Measurements from ENCODE around the gene STXBP1.

Gene STXBP1

GRCh38 chr9:127667906-127668305, 55.8 kb downstream of the STXBP1 start:
- Mint-ChIP-seq H3K36me3 (ENCODE audit: low read depth) (peaks cover 6% of the 10 kb centered on the region), H3K4me3 (no peak overlapping the region), H3K9me3 (no peaks in the 10 kb centered on the region), H3K4me1 (ENCODE audit: low read depth) (no peaks in the 10 kb centered on the region), H3K27me3 (ENCODE audit: low read depth) (no peaks in the 10 kb centered on the region), H3K27ac (no peak overlapping the region)
- DNase-seq (ENCODE audit: low spot score), result no peak

DNA sequence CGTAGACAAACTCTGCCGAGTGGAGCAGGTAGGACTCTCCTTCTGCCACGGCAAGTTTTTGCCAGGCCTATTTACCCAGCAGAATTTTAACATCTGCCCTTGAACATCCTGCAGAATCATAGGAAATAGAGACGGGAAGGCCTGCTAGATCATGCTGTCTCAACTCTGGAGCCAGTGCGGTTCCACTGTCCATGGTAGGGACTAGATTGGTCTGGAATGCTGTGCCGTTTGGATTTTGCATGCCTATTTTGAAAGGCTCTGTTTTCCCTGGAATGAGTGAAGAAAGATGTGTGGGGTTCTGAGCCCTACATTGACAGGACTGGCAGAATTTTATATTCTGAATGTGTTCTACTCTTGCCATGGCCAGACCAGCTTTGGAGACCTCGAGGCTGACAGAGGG, 61.2 kb downstream of the STXBP1 start:
- peaks cover 8% of the 10 kb centered on the region for H3K36me3 Mint-ChIP-seq (ENCODE audit: low read depth)
- H3K27ac Mint-ChIP-seq, result no peak overlapping the region
- H3K4me3 Mint-ChIP-seq, result no peak overlapping the region
- no peak for DNase-seq (ENCODE audit: low spot score)
- no peaks in the 10 kb centered on the region for H3K27me3 Mint-ChIP-seq (ENCODE audit: low read depth)
- H3K9me3 Mint-ChIP-seq, result no peaks in the 10 kb centered on the region
- H3K4me1 Mint-ChIP-seq (ENCODE audit: low read depth), result no peaks in the 10 kb centered on the region

DNA sequence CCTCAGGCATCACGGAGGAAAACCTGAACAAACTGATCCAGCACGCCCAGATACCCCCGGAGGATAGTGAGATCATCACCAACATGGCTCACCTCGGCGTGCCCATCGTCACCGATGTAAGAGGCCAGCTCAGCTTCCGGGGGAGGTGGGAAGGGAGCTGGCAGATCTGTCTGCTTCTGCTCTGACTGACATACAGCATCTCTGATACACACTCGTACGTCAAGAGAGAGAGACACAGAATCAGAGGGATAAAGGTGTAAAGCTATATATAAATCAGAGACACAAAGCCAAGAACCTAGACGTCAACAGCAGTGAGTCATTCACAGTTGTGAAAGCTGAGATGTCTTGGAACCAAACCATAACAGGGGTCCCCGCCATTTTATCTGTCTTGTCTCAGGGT, 64.6 kb downstream of the STXBP1 start:
- no peak overlapping the region for H3K27ac Mint-ChIP-seq
- H3K36me3 Mint-ChIP-seq (ENCODE audit: low read depth), result peaks cover 6% of the 10 kb centered on the region
- no peaks in the 10 kb centered on the region for H3K9me3 Mint-ChIP-seq
- no peaks in the 10 kb centered on the region for H3K4me1 Mint-ChIP-seq (ENCODE audit: low read depth)
- no peak overlapping the region for H3K4me3 Mint-ChIP-seq
- H3K27me3 Mint-ChIP-seq (ENCODE audit: low read depth), result no peaks in the 10 kb centered on the region
- DNase-seq (ENCODE audit: low spot score), result no peak

- Mint-ChIP-seq H3K27me3 (ENCODE audit: low read depth) (no peaks in the 10 kb centered on the region), H3K4me1 (ENCODE audit: low read depth) (no peaks in the 10 kb centered on the region), H3K4me3 (no peak overlapping the region), H3K36me3 (ENCODE audit: low read depth) (no peaks in the 10 kb centered on the region), H3K9me3 (no peaks in the 10 kb centered on the region), H3K27ac (no peak overlapping the region)
- no peak for DNase-seq (ENCODE audit: low spot score)
Measured at GRCh38 chr9:127679506-127679905, 67.4 kb downstream of the STXBP1 start.

DNA sequence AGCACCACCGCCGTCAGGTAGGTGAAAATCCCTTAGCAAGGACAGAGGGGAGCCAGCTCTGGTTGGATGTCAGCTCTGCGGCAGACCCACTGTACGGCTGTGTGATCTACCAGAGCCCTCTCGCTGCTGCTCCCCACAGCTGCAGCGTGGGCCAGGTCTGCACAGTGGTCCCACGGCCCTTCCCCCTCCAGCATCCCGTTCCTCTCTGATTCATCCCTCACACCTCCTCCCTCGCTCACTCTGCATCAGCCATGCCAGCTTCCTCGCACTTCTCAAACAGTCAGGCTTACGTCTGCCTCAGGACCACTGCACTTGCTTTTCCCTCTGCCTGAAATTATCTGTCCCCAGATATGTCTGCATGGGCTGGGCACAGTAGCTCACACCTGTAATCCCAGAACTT, 68.1 kb downstream of the STXBP1 start:
- Mint-ChIP-seq H3K27me3 (ENCODE audit: low read depth) (no peaks in the 10 kb centered on the region), H3K4me3 (no peak overlapping the region), H3K27ac (no peak overlapping the region), H3K9me3 (no peaks in the 10 kb centered on the region), H3K36me3 (ENCODE audit: low read depth) (no peaks in the 10 kb centered on the region), H3K4me1 (ENCODE audit: low read depth) (no peaks in the 10 kb centered on the region)
- DNase-seq (ENCODE audit: low spot score), result no peak

- H3K36me3 Mint-ChIP-seq (ENCODE audit: low read depth), result no peaks in the 10 kb centered on the region
- H3K27me3 Mint-ChIP-seq (ENCODE audit: low read depth), result no peaks in the 10 kb centered on the region
- DNase-seq (ENCODE audit: low spot score), result no peak
- no peak overlapping the region for H3K4me3 Mint-ChIP-seq
- no peaks in the 10 kb centered on the region for H3K4me1 Mint-ChIP-seq (ENCODE audit: low read depth)
- H3K9me3 Mint-ChIP-seq, result no peaks in the 10 kb centered on the region
- no peak overlapping the region for H3K27ac Mint-ChIP-seq
Measured at GRCh38 chr9:127680846-127681245, 68.8 kb downstream of the STXBP1 start.

DNA sequence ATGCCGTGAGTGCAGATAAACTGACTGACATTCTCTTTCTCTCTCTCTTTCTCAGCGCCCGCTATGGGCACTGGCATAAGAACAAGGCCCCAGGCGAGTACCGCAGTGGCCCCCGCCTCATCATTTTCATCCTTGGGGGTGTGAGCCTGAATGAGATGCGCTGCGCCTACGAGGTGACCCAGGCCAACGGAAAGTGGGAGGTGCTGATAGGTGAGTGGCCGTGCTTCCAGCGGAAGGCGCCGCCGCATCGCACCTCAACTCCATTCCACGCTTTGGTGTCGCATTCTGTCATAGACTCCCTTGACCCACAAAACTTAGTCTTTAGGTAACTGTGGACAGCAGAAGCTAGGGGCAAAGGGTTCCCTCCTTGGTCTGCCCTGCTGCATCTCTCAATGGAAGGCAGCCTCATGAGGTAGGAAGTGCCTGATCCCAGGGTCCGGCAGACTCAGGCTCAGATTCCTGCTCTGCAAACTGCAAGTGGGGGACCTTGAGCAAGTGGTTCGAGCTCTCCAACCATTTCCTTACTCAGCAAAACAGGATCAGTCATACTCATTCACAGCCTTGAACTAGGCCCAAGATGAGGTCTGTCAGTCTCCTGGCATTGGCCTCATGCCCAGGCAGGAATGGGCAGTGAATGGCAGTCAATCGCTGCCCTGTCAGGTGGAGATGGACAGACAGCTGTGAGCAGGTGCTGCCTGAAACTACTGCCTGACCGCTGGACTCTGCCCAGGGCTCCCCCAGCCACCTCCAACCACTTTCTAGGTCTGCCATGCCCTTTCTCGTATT, 70.5 kb downstream of the STXBP1 start:
- Mint-ChIP-seq H3K27me3 (ENCODE audit: low read depth) (no peaks in the 10 kb centered on the region), H3K9me3 (no peaks in the 10 kb centered on the region), H3K4me3 (no peak overlapping the region), H3K4me1 (ENCODE audit: low read depth) (no peaks in the 10 kb centered on the region), H3K27ac (no peak overlapping the region), H3K36me3 (ENCODE audit: low read depth) (no peaks in the 10 kb centered on the region)
- DNase-seq (ENCODE audit: low spot score), result no peak

GRCh38 chr9:127683723-127684122, 71.6 kb downstream of the STXBP1 start:
- Mint-ChIP-seq H3K36me3 (ENCODE audit: low read depth) (no peaks in the 10 kb centered on the region), H3K27me3 (ENCODE audit: low read depth) (no peaks in the 10 kb centered on the region), H3K27ac (no peak overlapping the region), H3K4me3 (no peak overlapping the region), H3K4me1 (ENCODE audit: low read depth) (no peaks in the 10 kb centered on the region), H3K9me3 (no peaks in the 10 kb centered on the region)
- no peak for DNase-seq (ENCODE audit: low spot score)

GRCh38 chr9:127684576-127684975, 72.5 kb downstream of the STXBP1 start:
- H3K27me3 Mint-ChIP-seq (ENCODE audit: low read depth), result no peaks in the 10 kb centered on the region
- no peaks in the 10 kb centered on the region for H3K9me3 Mint-ChIP-seq
- H3K4me3 Mint-ChIP-seq, result no peak overlapping the region
- H3K27ac Mint-ChIP-seq, result peak overlapping the region; percentile 13
- DNase-seq (ENCODE audit: low spot score), result no peak
- H3K36me3 Mint-ChIP-seq (ENCODE audit: low read depth), result no peaks in the 10 kb centered on the region
- H3K4me1 Mint-ChIP-seq (ENCODE audit: low read depth), result no peaks in the 10 kb centered on the region

DNA sequence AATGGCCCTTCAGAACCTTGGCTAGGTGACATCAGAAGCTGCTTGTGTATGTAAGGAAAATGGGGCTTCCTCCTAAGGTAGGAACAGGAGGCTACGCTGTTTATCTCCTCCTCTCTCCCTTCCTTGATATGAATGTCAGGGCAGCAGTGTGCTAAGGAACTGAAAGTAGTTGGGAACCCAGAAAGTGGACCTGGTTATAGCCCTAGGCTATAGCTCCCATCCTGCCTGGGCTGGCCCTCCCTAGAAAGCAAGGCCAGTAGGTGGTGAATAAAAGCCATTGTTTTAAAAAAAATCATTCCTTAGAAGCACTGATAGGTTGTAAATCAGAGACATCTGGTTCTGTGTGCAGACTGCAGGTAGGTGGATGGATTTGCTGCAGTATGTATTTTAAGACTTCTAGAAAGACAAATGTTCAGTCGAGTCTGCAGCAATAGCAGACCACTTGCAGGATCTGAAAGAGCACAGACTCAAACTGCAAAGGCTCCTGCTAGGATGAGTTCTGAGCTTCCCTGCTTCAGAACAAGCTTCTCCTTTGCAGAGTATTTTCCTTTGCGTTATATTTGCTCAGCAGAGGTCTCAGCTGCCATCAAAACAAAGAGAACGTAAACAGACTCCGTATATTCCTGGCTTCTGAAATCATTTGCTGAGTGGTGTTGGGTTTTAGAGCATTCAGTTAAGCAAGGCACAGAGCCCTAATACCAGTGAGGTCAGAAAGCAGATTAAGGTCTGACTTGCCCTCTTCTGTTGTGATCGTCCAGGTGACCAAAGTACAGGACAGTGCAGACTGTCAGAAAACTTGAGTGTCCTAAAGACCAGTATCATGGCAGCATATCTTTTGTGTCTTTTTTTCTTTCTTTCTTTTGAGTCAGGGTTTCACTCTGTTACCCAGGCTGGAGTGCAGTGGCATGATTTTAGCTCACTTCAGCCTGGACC, 74.7 kb downstream of the STXBP1 start:
- Mint-ChIP-seq H3K36me3 (ENCODE audit: low read depth) (no peaks in the 10 kb centered on the region), H3K4me1 (ENCODE audit: low read depth) (no peaks in the 10 kb centered on the region), H3K9me3 (no peaks in the 10 kb centered on the region), H3K27ac (no peak overlapping the region), H3K27me3 (ENCODE audit: low read depth) (no peaks in the 10 kb centered on the region), H3K4me3 (no peak overlapping the region)
- DNase-seq (ENCODE audit: low spot score), result no peak

- Mint-ChIP-seq H3K4me1 (ENCODE audit: low read depth) (no peaks in the 10 kb centered on the region), H3K27ac (no peak overlapping the region), H3K27me3 (ENCODE audit: low read depth) (no peaks in the 10 kb centered on the region), H3K4me3 (no peak overlapping the region), H3K9me3 (no peaks in the 10 kb centered on the region), H3K36me3 (ENCODE audit: low read depth) (no peaks in the 10 kb centered on the region)
- no peak for DNase-seq (ENCODE audit: low spot score)
Measured at GRCh38 chr9:127689329-127690000, 77.4 kb downstream of the STXBP1 start.

- Mint-ChIP-seq H3K9me3 (no peaks in the 10 kb centered on the region), H3K4me3 (no peak overlapping the region), H3K4me1 (ENCODE audit: low read depth) (no peaks in the 10 kb centered on the region), H3K36me3 (ENCODE audit: low read depth) (no peaks in the 10 kb centered on the region), H3K27ac (no peak overlapping the region), H3K27me3 (ENCODE audit: low read depth) (no peaks in the 10 kb centered on the region)
- no peak for DNase-seq (ENCODE audit: low spot score)
Measured at GRCh38 chr9:127690735-127691134, 78.7 kb downstream of the STXBP1 start.

DNA sequence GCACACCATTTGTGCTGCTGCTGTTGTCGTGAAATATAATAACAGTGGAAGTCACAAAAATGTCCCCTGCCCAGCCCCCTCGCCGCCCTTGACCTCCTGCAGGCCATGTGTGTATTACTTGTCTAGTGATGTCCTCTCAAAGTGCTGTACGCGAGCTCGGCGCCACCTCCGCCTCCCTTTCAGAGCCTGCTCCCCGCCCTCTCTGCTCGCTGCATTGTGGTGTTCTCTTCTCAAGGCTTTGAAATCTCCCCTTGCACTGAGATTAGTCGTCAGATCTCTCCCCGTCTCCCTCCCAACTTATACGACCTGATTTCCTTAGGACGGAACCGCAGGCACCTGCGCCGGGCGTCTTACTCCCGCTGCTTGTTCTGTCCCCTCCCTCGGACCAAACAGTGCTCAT, 80.0 kb downstream of the STXBP1 start:
- no peaks in the 10 kb centered on the region for H3K36me3 Mint-ChIP-seq (ENCODE audit: low read depth)
- no peak overlapping the region for H3K4me3 Mint-ChIP-seq
- DNase-seq (ENCODE audit: low spot score), result no peak
- H3K9me3 Mint-ChIP-seq, result no peaks in the 10 kb centered on the region
- H3K4me1 Mint-ChIP-seq (ENCODE audit: low read depth), result no peaks in the 10 kb centered on the region
- no peaks in the 10 kb centered on the region for H3K27me3 Mint-ChIP-seq (ENCODE audit: low read depth)
- H3K27ac Mint-ChIP-seq, result no peak overlapping the region

- Mint-ChIP-seq H3K4me1 (ENCODE audit: low read depth) (no peaks in the 10 kb centered on the region), H3K27ac (no peak overlapping the region), H3K9me3 (no peaks in the 10 kb centered on the region), H3K36me3 (ENCODE audit: low read depth) (no peaks in the 10 kb centered on the region), H3K4me3 (no peak overlapping the region), H3K27me3 (ENCODE audit: low read depth) (no peaks in the 10 kb centered on the region)
- DNase-seq (ENCODE audit: low spot score), result no peak
Measured at GRCh38 chr9:127693143-127693542, 81.1 kb downstream of the STXBP1 start.

Measured in T-helper 2 cell treated with Interferon-gamma antibody and Interleukin-4, amounts not matched to agents 5 μg/mL and 100 μg/mL, for 36 hours (primary cell).